ENCODE results near the gene PLCG2.

GRCh38 chr16:81843683-81844082, 64.6 kb downstream of the PLCG2 start:
- TF ChIP-seq CEBPB (IDR thresholded peaks at IDR 0.05) (no peak), REST (IDR thresholded peaks at IDR 0.05; ENCODE audit: low read depth) (no peak), TAF1 (IDR thresholded peaks at IDR 0.05; ENCODE audit: low read depth) (no peak)
